HG03097 (cell line): ENCODE data around the gene KDM4B.

Source experiments
- ATAC-seq: cut with Tn5 transposase; IDR thresholded peaks from one replicate; pipeline ENCODE4 v1.9.1; 2021; ENCODE audit not compliant: unreplicated experiment, low FRiP score

KDM4B gene

DNA sequence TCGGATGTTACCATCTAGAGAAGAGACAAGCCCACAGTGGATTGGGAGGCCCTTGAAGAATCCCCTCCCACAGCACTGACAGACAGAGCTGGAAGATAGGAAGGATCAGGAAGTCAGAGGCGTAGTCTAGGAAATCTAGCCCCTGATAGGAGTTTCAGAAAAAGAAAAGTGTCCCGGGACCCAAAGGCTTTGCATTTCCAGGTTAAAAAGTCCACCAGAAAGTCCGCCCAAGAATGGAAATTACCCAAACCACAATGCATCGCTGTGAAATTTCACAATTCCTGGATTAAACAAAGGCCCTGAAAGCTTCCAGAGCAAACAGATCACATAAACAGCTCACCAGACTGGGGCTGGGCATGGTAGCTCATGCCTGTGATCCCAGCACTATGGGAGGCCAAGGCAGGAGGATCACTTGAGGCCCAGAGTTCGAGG lies 146.9 kb downstream of the KDM4B start:
- no peak for ATAC-seq

DNA sequence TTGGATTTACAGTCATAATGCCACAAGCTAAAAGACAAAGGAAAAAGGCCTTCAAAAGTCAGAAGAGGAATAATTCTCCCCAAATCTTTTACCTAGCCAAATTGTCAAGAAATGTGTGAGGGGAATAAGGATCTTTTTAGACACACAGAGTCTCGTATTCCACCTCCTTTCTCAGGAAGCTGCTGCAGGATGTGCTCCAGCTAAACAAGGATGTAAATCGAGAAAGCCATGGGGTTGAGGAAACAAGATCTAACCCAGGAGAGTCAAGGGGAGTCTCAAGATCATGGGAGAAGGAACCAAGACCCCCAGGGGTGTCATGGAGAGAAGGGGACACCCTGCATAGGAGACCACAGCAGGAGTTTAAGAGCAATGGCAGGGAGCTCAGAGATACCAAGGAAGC lies 147.4 kb downstream of the KDM4B start:
- ATAC-seq: no peak

DNA sequence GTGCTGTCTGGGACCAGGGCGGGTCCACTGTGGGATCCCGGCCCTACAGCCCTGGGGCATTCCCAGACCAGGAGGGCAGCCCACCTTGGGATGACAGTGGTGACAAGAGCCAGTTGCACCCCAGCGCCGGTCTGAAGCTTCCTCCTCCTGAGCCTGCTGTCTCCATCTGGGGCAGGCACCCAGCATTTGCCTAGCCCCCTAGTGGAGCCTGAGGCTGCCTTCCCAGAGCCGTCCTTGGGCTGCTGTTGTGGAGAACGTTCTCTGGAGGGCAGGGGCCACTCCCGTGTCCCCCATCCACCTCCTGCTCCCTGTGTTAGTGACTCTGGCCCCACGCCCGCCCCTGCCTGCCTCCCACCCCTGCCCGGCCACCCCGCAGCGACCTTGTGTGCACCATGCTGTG lies 148.5 kb downstream of the KDM4B start:
- ATAC-seq: no peak

DNA sequence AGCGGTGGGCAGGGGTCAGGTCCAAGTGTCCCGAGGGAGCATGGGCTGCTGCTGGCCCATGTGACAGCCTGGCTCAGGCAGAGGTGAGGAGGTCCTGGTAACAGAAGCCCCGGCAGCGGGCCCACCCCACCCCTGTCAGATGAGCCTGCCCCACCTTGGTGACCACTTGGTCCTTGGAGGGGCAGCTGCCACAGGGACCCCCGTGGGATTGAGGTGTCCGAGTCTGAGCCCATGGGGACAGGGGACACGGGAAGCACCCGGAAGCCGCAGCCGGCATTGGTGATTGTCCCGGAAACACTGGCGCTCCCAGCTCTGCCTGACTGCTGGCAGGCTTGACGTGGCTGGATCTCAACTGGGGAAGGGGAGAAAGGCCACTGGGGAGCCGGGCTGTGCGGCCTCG lies 149.1 kb downstream of the KDM4B start:
- ATAC-seq: no peak

DNA sequence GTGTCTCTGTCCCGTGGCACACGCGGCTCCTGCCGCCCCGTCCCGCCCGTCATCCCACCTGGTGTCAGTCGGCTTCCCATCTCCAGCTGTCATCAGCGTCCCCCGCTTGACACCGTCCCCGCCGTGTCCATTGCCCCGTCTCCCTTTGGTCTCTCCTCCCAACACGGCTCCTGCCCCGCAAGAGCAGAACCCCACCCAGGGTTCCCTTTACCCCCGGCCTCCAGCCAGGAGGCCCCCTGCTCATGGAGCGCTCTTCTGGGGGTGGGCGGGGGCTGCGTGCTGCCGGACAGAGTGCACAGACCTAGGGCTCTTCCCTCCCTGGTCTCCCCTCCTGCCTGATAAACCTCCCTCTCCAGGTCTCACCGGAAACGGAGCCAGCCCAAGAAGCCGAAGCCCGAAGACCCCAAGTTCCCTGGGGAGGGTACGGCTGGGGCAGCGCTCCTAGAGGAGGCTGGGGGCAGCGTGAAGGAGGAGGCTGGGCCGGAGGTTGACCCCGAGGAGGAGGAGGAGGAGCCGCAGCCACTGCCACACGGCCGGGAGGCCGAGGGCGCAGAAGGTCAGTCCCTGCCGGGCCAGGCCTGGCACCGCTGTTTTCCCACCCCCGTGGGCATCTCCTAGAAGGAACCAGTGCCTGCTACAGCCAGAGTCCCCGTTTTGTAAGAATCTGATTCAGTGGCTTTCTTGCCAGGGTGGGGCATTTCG lies 150.5 kb downstream of the KDM4B start:
- no peak for ATAC-seq

DNA sequence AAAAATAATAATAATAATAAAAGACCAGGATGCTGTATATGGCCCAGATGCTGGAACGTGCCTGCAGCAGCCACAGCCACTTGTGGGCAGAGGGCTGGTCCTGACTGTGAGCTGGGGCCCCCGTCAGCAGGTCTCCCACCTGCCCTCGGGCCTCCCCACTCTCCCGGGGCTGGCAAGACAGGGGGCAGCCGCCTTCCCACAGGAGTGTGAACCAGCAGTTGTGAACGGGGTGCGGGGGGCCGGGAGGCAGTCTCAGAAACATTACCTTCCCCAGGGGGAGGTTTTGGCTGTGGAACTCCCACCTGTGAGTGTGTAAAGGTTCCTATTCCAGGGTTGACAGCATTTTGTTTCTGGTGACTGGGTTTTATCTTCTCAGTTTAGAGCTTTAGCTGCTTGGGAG lies 151.4 kb downstream of the KDM4B start:
- no peak for ATAC-seq

DNA sequence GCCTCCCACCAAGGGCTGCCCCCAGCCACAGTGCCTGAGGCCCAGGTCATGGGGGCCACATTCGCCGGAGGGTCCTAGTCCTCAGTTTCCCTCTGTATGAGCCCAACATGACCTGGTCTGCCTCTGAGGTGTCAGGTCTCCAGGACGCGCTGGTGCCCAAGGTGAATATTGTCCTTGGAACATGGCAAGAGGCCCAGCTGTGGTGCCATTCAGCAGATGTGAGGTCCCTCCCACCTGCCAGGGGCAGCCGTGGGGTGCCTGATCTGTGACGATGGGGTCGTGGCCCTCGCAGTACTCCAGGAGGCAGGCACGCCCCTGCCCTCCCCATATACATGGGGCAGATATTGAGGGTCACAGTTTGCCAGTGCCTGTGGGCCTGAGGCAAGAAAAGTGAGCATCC lies 151.9 kb downstream of the KDM4B start:
- ATAC-seq: no peak

DNA sequence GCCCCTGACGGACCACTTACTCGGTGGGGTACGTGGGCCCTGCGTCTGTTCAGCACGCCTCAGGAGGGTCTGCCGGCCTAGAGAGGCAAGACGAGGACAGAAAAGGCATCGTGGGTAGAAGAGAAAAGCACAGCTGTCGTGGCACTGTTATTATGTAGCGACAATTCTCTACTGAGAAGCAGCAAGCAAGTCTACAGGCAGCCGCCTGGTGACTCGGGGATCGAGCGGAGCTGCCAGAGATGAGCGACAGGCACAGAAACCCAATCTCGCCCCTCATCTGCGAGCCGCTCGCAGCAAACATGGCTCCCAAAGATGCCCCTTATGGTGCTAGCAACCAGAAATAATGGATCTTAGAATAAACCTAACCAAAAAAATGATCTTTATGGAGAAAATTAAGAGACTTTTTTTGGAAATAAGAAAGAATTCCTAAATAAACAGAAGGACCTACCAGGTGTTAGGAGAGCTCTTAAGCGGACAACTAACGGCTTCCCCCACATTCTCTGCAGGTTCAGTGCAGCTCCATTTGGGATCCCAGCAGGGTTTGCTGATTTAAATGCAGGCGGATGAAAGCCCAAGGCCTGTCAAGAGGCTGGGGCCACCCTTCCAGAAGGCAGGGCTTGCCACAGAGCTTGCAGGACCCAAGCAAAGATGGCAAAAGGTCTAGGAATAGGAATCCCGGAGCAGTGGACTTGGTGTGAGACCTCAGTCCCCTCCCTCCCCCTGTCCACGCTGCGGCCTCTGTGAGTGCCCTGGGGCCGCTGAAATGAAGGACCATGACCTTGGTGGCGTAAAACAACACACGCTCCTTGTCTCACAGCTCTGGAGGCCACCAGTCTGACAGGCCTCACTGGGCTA lies 152.6 kb downstream of the KDM4B start:
- ATAC-seq: no peak

DNA sequence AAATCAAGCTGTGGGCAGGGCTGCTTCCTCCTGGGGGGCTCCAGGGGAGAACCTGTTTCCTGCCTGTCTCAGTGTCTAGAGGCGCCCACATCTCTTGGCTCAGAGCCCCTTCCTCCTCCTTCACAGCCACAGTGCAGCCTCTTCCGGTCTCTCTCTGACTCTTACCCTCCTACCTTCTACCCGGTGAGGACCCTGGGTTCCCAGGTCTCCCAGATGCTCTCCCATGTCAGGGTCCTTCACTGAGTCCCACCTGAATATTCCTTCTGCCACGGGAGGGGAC lies 153.1 kb downstream of the KDM4B start:
- no peak for ATAC-seq

DNA sequence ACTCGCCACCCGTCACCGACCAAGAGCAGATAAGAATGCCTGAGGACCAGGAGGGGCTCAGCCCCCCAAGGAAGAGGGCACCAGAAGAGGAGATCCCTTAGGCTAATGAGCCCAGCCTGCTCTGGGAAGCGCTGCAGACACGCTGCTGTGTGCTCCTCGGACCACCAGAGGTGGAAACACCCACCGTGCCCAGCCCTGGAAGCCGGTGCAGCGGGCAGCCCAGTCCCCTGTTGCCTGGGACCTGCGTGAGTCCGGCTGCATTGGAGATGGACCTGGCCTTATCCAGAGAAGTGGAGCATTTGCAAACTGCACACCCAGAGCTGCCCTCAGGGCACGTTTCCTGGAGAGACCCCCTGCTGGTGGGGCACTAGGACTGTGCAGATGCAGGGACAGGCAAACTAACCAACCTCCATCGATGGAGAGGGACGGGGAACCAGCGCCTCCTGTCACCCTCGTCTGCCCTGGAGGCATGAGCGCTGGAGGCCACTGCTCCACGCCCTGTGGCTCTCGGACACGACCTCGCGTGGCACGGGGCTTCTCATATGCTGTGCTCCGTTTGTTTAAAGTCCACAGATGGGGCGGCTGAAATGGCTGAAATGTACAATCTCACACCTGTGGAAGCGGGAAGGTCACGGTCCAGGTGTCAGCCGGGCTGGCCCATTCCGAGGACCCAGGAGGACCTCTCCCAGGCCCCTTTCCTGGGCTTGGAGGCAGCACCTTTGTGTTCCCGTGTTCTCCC lies 153.9 kb downstream of the KDM4B start:
- no peak for ATAC-seq

DNA sequence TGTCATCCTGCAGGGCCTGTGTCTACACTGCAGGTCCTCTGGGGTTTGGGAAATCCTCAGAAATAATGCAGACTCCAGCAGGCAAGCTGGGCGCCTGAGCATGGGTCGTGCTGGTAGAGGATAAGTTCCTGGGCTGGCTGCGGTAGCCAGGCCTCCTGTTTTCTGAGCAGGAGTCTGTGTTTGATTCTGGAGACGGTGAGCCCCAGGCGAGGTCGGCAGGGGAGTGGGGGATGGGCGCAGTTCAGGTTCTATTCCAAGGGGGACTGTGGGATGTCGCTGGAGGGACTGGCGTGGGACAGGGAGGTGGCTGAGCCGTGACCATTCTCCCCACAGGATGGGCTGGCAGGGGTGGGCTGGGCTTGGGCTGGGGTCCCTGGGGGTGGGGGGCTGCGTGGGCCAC lies 154.7 kb downstream of the KDM4B start:
- no peak for ATAC-seq

DNA sequence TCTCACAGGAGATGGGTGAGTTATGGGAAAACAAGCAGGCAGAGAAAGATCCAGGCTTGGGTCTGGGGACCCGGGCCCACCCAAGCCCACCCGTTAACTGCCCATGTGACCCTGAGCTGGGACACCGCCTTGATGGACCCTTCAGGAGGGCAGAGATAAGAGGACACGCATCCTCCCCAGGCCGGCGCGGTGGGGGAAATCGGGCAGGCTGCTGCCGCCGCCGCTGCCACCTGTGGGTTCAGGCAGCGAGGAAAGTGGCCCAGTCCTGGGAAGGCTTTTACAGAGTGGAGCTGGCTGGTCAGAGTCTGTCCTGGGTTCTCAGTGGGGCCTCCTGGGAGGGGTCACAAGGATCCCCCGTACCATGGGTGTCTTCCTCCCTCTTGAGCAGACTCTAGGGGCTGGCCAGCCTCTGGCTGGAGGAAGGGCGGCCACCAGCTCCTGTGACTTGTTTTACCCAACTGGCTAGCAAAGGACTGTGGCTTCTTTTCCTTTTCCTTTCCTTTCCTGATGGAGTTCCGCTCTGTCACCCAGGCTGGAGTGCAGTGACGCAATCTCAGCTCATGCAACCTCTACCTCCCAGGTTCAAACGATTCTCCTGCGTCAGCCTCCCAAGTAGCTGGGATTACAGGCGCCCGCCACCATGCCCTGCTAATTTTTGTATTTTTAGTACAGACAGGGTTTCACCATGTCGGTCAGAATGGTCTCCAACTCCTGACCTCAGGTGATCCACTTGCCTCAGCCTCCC lies 155.4 kb downstream of the KDM4B start:
- ATAC-seq: no peak

DNA sequence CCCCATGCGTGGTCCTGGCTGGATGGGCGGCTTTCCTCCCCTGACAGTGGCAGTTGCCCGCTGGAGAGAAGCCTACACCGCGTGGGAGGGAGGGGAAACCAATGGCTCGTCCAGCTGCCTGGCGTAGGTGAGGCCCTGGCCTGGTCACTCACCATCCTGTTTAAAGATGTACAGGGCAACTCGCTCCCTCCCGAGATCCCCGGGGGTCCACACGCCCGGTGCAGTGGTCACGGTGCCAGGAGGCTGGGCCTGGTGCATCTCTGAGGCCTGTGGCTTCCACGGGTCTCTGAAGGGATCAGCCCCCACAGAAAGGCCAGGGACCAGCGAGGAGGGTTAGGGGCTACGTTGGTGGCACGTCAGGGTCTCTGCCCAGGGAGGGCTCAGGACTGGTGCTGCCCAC lies 156.5 kb downstream of the KDM4B start:
- ATAC-seq: no peak

DNA sequence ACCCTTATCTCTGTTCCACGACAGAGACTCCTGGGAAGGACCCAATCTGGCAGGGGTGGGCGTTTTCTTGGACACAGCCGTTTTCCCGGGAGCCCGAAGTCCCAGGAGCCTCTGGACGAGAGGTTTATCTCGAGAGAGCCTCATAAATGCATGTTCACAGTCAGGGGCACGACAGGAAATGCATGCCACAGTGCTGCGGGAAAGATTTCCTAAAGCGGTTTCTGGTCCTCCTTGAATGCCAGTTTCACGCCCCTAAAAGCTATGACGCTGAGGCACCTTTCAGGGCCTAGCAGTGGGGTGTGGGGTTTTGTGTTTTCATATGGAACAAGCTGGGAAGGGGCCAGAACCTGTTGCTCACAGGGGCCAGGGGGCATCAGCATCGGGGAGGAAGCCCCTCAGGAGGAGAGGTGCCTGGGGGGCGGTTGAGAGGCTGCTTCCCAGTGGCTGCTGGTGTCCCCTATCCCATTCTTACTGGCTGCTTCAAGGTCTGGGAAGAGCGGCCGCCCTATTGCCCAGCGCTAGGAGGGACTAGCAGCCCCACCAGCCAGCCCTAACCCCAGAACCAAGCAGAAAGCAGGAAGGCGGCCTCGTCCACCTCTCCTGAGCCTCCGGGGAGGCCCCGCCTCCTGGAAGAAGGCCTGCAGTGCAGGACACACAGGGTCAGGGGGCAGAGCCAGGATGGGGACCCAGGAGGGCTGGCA lies 157.0 kb downstream of the KDM4B start:
- ATAC-seq: no peak

DNA sequence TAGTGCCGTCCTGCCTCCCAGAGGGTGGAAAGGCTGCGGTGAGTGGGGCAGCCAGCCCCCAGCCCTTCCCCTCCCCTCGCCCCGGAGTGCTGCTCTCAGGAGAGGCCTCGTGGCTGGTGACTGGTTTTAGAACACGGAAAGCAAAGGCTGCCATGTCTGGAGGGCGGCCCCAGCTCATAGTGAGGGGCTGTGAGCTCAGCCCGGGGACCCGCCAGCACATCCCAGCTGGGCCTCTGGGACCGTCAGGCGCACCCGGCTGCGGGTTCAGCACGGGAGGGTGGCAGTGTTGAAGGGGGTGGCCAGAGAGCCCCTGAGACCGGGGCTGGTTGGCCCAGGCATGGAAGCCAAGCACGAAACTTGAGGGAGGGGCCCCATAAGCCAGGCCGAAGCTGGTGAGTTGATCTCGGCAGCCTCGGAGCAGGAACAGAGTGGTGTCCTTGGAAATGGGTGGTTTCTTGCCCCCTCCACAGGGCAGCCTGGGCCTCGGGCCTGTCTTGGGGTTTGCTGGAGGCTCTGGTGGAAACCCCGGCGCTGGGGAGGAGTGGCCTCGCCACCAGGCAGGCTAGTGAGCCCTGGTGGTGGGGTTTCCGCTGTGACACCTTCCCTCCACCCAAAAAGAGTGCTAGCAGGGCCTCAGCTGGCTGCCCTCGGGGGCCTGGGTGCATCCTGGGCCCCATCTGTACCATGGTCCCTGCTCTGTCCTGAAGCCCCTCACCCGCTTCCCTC lies 157.7 kb downstream of the KDM4B start:
- ATAC-seq: no peak

DNA sequence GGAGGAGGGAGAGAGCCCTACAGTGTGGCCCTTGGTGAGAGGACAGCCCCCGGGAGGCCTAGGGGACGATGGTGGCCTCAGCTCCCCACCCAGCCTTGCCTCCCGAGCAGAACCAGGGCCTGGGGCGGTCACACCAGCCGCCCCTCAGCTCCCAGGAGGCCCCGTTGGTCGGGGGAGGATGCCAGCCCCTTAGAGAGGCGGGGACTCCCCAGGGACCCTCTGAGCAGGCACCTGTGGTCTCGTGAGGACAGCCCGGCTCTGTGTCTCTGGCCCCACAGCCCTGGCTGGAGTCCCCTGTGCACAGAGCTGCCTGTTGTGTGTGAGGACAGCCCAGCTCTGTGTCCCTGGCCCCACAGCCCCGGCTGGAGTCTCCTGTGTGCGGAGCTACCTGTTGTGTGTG lies 158.8 kb downstream of the KDM4B start:
- no peak for ATAC-seq

DNA sequence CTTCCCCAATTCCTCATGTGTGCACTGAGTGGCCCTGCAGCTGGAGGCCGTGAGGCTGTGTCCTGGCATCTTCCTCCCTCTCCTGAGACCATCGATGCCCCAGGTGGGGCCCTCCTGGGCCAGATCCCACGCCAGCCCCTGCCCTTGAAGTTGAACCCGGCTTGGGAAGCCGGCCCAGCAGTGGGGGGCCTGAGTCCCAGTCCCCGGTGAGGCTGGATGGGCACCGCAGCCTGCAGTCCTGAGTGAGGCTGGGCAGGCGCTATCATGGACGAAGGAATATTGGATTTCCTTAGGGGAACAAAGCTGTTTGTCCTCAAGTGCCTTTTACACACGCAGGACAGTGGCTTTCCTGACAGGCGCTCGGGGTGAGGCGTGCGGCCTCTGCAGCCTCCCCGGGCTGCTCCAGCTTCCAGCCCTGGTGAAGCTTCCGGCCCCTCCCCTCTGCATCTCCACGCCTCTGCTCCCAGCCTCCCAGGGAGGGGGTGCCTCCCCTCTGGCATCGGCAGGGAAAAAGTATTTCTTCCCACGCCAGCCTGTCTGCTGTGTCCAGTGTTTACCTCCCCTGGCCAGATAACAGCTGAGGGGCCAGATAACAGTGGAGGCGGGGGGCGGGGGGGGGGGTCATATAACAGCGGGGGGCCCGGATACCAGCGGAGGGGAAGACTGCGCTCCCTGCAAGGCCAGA lies 159.5 kb downstream of the KDM4B start:
- no peak for ATAC-seq

DNA sequence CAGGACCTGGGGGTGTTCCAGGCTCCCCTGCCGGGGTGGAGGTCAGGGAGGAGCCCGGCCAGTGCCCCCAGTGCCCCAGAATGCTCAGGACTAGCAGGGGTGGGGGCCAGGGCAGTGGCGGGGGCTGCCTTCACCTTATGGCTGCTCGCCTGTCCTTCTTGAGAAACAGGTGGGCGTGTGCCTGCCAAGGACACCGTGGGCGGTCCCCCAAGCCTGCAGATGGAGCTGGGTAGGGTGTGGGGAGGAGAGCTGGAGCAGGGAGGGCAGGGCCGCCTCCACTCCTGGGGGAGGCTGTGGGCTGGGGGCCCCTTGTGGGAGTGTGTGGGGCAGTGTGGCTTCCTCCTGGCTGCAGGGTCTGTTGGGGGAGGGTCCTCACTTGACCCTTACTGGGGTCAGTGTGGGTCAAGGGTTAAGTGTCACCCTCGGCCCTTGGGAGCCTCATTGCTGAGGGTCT lies 160.1 kb downstream of the KDM4B start:
- no peak for ATAC-seq

DNA sequence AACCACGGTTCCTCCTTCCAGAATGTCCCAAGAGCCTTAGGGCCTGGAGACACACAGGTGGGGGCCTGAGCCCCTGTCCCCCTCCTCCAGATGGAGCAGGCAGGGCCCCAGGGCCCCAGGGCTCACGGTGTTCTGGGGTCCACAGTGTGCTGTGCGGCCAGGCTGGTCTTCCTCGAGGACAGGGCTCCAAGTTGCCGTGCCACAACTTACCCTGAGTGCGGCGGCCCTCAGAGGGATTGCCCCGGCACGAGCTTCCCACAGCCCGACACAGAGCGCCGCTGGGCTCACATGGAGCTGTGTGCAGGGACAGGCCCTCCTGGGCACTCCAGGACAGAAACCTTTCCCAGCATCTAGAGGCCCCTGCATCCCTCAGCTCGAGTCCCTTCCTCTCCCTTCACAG lies 160.8 kb downstream of the KDM4B start:
- ATAC-seq: no peak
